IgD-negative memory B cell (primary cell): ENCODE measurements around the gene RBKS. TPM values are rescaled to one million over a fixed set of nuclear protein-coding genes. Genes with fewer than 3 reads are reported as not detected.
"Not testable (repeated sequence)": the region's sequence is repeated elsewhere in the genome, so short reads cannot be mapped to it uniquely, and the experiment has no call there.

ENCODE experiments used
- H3K27ac Mint-ChIP-seq, 3 donors: one replicate each; pipeline ENCODE4 v1.8.0; 2020 to 2022; ENCODE audit warnings: mild to moderate bottlenecking in 3 of 3, mixed read lengths in 3 of 3, moderate library complexity in 1 of 3
- H3K27me3 Mint-ChIP-seq: one replicate; pipeline ENCODE4 v1.8.0; 2021; ENCODE audit warnings: mixed read lengths
- H3K36me3 Mint-ChIP-seq: one replicate; pipeline ENCODE4 v1.8.0; 2020; ENCODE audit warnings: mild to moderate bottlenecking, mixed read lengths
- H3K4me1 Mint-ChIP-seq, 3 donors: one replicate each; pipeline ENCODE4 v1.8.0; 2020 to 2022; ENCODE audit warnings: mixed read lengths in 3 of 3, mild to moderate bottlenecking in 1 of 3
- H3K4me3 Mint-ChIP-seq, 4 donors: one replicate each; pipeline ENCODE4 v1.8.0; 2020 to 2022; ENCODE audit warnings: mild to moderate bottlenecking in 4 of 4, mixed read lengths in 4 of 4, moderate library complexity in 3 of 4
- H3K9me3 Mint-ChIP-seq, 3 donors: one replicate each; pipeline ENCODE4 v1.8.0; 2020 to 2021; ENCODE audit warnings: mixed read lengths in 3 of 3, mild to moderate bottlenecking in 1 of 3
- polyA plus RNA-seq: library from polyadenylated mRNA; unstranded; fragments of 300-500 nt; fragmentation: Illumina TruSeq; gene quantifications from one replicate; pipeline ENCODE4 v1.2.3, GENCODE V29; 2021

RBKS gene
- polyA plus RNA-seq, 1 donor from 2014 or later = 7.5 TPM

DNA sequence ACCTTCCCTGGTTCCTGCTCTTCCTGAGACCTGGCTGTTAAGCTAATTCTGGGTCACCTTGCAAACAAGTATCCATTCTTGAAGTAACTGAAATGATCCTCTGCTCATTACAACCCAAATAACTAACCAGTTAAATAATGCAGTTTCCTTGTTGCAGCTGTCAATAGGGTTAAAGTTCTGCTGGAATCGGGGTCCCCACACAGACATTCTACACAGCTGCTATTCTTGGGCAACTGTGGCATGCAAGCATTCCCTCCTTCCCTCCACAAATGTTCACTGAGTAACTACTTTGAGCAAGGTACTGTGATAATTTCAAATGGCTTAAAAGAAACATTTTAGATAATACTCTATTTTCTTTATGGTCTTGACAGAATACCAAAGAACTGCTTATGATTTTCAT lies 17.1 kb downstream of the RBKS start:
- Mint-ChIP-seq H3K27me3 (no peaks in the 10 kb centered on the region), H3K4me3 (no peak overlapping the region), H3K4me1 (no peaks in the 10 kb centered on the region), H3K27ac (no peak overlapping the region), H3K36me3 (peaks cover 9% of the 10 kb centered on the region), H3K9me3 (peaks cover 0 to 8% (median 0%) of the 10 kb centered on the region in 3 donors)

DNA sequence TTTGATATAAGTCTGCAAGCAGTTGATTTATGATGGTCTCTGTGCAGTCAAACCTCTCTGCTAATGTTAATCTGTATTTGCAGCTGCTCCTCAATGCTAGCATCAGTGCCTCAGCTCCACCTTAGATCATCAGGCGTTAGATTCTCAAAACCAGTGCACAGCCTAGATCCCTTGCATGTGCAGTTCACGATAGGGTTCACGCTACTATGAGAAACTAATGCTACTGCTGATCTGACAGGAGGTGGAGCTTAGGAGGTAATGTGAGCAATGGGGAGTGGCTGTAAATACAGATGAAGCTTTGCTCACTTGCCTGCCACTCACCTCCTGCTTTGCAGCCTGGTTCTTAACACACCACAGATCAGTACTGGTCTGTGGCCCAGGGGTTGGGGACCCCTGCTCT lies 18.4 kb downstream of the RBKS start:
- Mint-ChIP-seq H3K4me1 (no peaks in the 10 kb centered on the region), H3K36me3 (peaks cover 9% of the 10 kb centered on the region), H3K27ac (no peak overlapping the region)

DNA sequence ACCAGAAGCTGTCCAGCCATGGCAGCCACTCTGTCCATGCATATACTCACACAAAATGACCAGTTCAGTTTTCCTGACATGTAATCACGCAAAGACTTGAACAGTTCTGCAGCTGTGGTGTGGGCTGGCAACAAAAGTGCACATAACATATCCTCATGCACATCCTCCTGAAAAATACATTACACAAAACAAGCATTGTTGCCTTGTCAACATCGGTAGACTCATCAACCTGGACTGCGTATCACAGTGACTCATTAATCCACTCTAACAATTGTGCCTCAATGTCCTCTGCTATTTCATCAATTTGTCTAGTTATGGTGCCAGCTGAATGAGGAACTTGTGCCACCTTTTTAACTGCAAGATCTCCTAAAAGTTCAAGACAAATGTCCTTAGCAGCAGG lies 19.5 kb downstream of the RBKS start:
- Mint-ChIP-seq H3K9me3 (peaks cover 0 to 3% (median 0%) of the 10 kb centered on the region in 3 donors), H3K36me3 (peaks cover 9% of the 10 kb centered on the region), H3K4me3 (no peak overlapping the region), H3K4me1 (no peaks in the 10 kb centered on the region), H3K27ac (no peak overlapping the region), H3K27me3 (no peaks in the 10 kb centered on the region)

More for the DNA sequence above, 18.4 kb downstream of the RBKS start:
- H3K27me3 Mint-ChIP-seq = no peaks in the 10 kb centered on the region
- H3K9me3 Mint-ChIP-seq = peaks cover 0 to 6% (median 0%) of the 10 kb centered on the region in 3 donors
- no peak overlapping the region for H3K4me3 Mint-ChIP-seq

DNA sequence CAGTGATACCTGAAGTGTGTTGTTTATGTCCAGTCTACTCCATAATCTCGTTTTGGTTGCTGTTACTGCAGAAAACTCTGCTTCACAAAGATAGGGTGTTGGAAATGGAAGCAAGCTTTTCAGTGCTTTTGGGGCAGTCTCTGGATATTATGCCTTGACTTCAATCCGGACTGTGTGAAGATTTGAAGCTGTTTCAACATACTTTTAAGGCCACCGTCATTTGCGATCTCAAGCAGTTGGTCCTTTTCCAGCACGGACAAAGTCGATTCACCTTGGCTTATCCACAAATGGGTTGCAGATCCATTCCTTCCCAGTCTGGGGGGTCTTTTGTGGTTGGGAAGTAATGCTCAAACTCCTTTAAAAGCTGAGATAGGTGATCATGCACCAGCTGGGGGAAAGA lies 20.4 kb downstream of the RBKS start:
- no peak overlapping the region for H3K27ac Mint-ChIP-seq
- H3K27me3 Mint-ChIP-seq = no peaks in the 10 kb centered on the region
- H3K4me3 Mint-ChIP-seq = no peak overlapping the region
- H3K36me3 Mint-ChIP-seq = peaks cover 9% of the 10 kb centered on the region
- H3K9me3 Mint-ChIP-seq = no peaks in the 10 kb centered on the region
- H3K4me1 Mint-ChIP-seq = no peaks in the 10 kb centered on the region

DNA sequence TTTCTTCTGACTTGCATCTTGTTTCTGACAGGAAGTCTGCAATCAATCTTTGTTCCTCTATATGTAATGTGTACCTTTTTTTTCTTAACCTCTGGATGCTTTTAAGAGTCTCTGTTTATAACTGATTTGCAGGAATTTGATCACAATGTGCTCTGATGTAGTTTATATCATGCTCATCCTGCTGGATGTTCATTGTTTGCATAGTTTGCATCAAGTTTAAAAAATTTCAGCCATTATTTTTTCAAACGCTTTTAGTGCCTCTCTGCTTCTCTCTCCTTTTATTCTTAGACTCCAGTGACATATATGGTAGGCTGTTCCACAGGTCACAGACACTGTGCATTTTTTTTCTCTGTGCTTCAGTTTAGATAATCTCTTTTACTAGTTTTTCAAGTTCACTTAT lies 23.9 kb downstream of the RBKS start:
- no peak overlapping the region for H3K4me3 Mint-ChIP-seq
- H3K9me3 Mint-ChIP-seq = no peaks in the 10 kb centered on the region
- H3K27ac Mint-ChIP-seq = no peak overlapping the region
- no peaks in the 10 kb centered on the region for H3K27me3 Mint-ChIP-seq
- H3K4me1 Mint-ChIP-seq = no peaks in the 10 kb centered on the region
- peaks cover 7% of the 10 kb centered on the region for H3K36me3 Mint-ChIP-seq

DNA sequence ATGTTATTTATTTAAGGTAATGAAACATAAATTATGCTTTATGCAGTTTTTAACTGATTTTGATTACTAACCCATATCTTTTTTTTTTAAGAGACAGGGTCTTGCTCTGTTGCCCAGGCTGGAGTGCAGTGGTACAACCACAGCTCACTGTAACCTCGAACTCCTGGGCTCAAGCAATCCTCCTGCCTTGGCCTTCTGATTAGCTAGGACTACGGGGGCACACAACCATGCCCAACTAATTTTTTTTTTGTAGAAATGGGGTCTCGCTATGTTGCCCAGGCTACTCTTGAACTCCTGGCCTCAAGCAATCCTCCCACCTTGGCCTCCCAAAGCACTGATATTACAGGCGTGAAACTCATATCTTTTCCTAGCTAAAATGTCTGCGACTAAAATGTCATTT lies 26.2 kb downstream of the RBKS start:
- H3K4me3 Mint-ChIP-seq, H3K4me1 Mint-ChIP-seq, H3K27me3 Mint-ChIP-seq, H3K9me3 Mint-ChIP-seq, H3K27ac Mint-ChIP-seq, H3K36me3 Mint-ChIP-seq: not testable (repeated sequence)

DNA sequence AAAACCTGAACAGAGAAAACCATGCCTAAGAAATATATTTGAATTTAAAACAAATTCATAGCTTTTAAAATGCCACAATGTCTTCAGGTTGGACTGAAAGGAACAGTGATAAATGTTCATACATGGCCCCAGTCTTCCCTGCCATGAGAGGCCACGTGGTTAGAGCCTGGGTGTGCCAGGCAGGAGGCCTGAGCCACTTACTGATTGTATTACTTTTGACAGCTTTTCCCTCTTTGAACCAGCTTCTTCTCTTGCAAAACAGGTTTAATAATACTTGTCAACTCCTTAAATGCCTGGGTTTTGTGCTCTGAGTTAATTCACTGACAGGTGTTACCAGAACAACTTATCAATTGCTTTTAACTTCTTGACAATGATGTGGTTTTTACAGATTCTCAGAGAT lies 27.0 kb downstream of the RBKS start:
- Mint-ChIP-seq H3K4me1 (no peaks in the 10 kb centered on the region), H3K27ac (no peak overlapping the region), H3K27me3 (no peaks in the 10 kb centered on the region), H3K4me3 (no peak overlapping the region), H3K9me3 (peaks cover 0 to 2% (median 0%) of the 10 kb centered on the region in 3 donors), H3K36me3 (peaks cover 1% of the 10 kb centered on the region)

DNA sequence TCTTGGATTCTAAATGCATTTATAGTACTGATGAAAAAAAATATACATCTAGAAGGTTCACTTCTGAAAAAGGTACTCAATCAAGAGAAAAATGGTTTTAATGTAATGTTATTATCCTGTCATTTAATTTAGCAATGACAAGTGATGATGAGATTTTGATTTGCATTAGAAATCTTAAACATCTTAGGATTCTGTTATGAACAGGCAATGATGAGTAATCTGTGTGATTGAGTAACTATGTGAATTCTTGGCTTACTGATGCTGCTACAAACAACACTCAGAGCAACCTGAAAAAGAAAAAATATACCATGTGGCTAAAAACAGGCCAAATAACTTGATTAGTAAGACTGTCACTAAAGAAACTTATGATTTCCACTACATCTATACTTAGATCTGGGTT lies 30.1 kb downstream of the RBKS start:
- Mint-ChIP-seq H3K9me3 (peaks cover 4 to 13% (median 5%) of the 10 kb centered on the region in 3 donors), H3K36me3 (peaks cover 1% of the 10 kb centered on the region), H3K4me1 (no peaks in the 10 kb centered on the region), H3K27ac (peak overlapping the region in 1 of 3 donors; percentile 17), H3K27me3 (no peaks in the 10 kb centered on the region), H3K4me3 (no peak overlapping the region)

DNA sequence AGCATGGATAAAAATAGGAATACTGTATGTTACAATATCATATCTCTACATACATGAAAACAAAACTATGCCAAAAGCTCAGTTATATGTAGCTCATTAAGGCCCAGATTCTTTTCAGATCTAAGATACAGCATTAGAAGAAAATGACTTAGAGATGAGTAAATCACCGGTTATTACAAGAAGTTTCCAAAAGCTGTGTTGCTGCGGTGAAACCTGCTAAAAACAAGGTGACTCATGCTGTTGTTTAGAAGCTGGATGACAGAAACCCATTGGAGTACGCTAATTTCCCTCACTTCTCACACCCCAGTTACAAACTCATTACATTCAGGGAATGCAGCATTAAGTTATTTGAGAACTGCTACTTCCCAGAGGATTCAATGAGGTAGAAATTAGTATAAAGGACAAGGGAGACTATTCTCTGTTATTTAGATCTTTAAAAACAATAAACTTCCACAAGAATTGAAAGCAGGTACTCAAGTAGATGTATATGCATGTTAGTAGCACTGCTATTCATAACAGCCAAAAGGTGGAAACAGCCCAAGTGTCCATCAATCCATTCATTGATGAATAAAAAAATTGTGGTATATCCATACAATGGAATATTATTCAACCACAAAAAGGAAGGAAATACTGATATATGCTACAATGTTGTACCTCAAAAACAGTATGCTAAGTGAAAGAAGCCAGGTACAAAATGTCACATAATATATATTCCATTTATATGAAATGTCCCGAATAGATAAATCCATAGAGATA lies 32.6 kb downstream of the RBKS start:
- Mint-ChIP-seq H3K4me3 (no peak overlapping the region), H3K36me3 (peaks cover 1% of the 10 kb centered on the region), H3K4me1 (no peaks in the 10 kb centered on the region), H3K9me3 (peaks cover 4 to 13% (median 5%) of the 10 kb centered on the region in 3 donors), H3K27me3 (no peaks in the 10 kb centered on the region), H3K27ac (no peak overlapping the region)

DNA sequence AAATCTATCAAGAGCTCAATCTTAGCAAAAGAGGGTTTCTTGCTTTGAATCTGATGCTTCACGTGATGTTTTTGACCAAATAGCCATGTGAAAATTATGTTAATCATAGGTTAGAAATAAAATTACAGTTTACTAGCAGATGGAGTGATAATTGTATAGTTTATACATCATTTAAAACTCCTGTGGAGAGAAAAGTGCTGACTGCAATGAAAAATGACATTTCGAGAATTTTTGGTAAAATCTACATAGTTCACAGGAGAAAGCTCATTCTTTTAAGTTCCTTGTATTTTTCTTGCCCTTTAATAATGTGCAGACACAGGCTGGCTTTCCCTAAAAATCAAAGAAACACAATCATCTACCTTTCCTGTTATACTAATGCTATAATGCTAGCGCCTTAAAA lies 33.2 kb downstream of the RBKS start:
- peak overlapping the region in 1 of 3 donors; percentile 5 for H3K27ac Mint-ChIP-seq
- H3K4me1 Mint-ChIP-seq = no peaks in the 10 kb centered on the region
- H3K4me3 Mint-ChIP-seq = no peak overlapping the region
- peaks cover 4 to 13% (median 5%) of the 10 kb centered on the region in 3 donors for H3K9me3 Mint-ChIP-seq
- H3K36me3 Mint-ChIP-seq = peaks cover 5% of the 10 kb centered on the region
- no peaks in the 10 kb centered on the region for H3K27me3 Mint-ChIP-seq

DNA sequence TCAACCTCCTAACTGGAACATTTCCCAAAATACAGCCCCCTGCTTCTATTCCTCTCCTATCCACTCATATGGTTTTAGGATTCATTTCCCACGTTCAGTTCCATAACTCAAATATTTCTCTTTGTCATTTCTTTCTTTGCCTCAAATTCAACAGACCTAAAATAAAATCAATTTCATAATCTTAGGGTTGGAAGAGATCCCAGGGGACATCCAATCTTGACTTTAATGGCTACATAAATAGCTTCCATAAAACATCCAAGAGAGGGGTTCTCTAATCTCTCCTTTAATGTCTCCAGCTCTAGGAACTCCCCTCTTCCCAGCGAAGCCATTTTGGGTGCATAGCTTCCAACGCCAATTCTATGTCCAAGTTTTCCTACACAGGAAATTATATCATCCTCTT lies 33.8 kb downstream of the RBKS start:
- Mint-ChIP-seq H3K4me1 (no peaks in the 10 kb centered on the region), H3K4me3 (no peak overlapping the region), H3K27me3 (no peaks in the 10 kb centered on the region)

DNA sequence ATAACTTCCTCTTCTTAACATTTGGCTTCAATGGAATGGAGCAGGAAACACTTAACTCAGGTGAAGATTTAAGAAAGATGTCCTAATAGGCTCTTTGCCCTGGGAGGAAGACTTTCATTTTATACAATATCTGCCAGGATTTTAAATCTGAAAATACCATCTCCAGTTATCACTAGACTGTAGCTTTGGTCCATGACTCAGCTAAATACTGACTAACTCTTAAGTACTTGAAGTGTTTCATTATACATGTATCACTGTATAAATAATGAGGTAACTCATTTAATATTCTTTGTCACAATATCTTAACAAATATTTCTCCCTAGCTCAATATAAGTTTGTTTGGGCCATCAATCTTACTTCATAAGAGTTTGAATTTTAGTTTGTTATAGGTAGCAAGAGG lies 34.7 kb downstream of the RBKS start:
- Mint-ChIP-seq H3K36me3 (peaks cover 4% of the 10 kb centered on the region), H3K27ac (no peak overlapping the region), H3K4me1 (no peaks in the 10 kb centered on the region), H3K27me3 (no peaks in the 10 kb centered on the region), H3K9me3 (peaks cover 4 to 13% (median 5%) of the 10 kb centered on the region in 3 donors), H3K4me3 (no peak overlapping the region)

More for the DNA sequence above, 33.8 kb downstream of the RBKS start:
- Mint-ChIP-seq H3K36me3 (peaks cover 5% of the 10 kb centered on the region), H3K27ac (peak overlapping the region in 1 of 3 donors; percentile 5), H3K9me3 (peaks cover 4 to 13% (median 5%) of the 10 kb centered on the region in 3 donors)

DNA sequence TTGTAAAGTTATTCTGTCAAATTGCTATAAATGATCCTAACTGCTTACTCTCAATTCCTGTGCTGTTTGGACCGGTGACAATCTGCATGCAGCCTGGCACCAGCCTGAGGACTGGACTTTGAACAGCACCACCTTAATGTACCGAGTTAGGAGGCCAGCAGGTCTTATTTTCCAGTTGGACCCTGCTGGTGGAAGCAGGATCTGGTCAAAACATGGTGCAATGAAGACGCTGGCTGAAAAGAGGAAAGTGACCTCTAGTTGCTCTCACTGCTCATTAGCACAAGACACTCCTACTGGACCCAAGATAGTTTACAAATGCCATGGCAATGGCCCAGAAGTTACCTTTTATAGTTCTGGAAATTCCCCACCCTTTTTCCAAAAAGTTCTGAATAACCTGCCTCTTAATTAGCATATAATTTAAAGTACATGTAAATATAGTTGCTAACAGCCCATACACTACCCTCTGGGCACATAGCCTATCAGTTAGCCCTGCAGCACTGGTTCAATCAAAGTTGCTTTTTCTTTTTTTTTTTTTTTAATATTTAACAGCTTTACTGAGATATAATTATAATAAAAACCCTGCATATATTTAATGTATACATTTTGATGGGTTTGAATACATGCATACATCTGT lies 35.8 kb downstream of the RBKS start:
- H3K27me3 Mint-ChIP-seq = no peaks in the 10 kb centered on the region
- no peak overlapping the region for H3K27ac Mint-ChIP-seq
- H3K36me3 Mint-ChIP-seq = peaks cover 4% of the 10 kb centered on the region
- peaks cover 4 to 13% (median 5%) of the 10 kb centered on the region in 3 donors for H3K9me3 Mint-ChIP-seq
- H3K4me1 Mint-ChIP-seq = no peaks in the 10 kb centered on the region
- H3K4me3 Mint-ChIP-seq = no peak overlapping the region

DNA sequence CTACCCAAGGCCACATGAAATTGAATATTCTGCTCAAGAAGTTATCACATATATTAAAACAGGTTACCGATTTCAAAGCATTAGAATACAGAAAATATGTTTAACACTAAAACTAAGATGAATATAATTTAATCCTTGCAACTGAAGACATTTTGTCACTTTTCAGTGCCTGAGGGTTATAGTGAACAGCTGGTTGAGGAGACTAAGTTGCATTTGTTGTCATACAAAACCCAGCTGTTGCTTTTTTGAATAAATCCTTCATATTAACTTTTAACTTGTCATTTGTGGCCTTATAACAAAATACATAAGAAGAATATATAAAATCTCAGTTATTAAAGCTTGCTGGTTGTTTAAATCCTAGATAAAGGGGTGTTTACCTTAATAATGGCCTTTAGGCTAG lies 37.5 kb downstream of the RBKS start:
- Mint-ChIP-seq H3K36me3 (peaks cover 6% of the 10 kb centered on the region), H3K4me1 (no peaks in the 10 kb centered on the region), H3K4me3 (no peak overlapping the region), H3K27ac (no peak overlapping the region), H3K9me3 (peaks cover 1 to 6% (median 3%) of the 10 kb centered on the region in 3 donors), H3K27me3 (no peaks in the 10 kb centered on the region)

DNA sequence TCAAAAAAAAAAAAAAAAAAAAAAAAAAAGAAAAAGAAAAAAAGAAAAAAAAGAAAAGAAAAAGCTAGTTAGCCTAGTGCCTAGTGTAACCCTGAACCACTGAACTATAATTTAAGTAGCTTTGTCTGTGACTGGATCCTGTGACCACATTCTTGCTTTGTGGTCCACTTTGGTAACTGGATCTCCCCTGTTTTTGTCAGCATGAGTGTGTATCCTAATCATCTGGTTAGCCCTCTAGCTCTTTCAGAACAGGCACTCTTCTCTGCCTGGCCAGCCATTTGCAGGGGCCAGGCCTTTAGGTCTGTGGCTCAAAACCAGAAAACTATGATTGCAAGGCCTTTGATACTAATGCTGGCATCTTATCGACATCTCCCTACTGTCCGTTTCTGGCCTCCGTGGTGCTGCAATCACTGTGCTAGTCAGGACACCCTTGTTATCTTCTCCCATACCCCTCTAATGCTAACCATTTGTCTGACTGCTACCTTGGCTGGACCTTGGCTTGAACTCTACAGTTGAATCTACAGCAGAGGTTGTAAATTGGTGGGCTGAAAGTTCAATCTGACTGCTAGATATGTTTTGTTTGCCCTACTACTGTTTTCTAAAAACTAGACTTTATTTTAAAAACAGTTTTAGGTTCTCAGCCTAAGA lies 40.5 kb downstream of the RBKS start:
- no peaks in the 10 kb centered on the region for H3K4me1 Mint-ChIP-seq
- H3K27ac Mint-ChIP-seq = no peak overlapping the region
- no peak overlapping the region for H3K4me3 Mint-ChIP-seq
- no peaks in the 10 kb centered on the region for H3K27me3 Mint-ChIP-seq
- H3K36me3 Mint-ChIP-seq = peaks cover 8% of the 10 kb centered on the region
- no peaks in the 10 kb centered on the region for H3K9me3 Mint-ChIP-seq
